Natural killer cell (primary cell): ENCODE results near the gene FER1L5. TPM values are rescaled to one million over a fixed set of nuclear protein-coding genes. Genes with fewer than 3 reads are reported as not detected.

Experiments
- ATAC-seq, 3 donors: fragments of 150-1000 bp in 2 of 3; fragments of 200-7000 bp in 1 of 3; cut with Tn5 transposase; 1 replicate in 1 of 3; 2 replicates in 2 of 3; pipeline ENCODE4 v1.10.0; 2021; ENCODE audit warnings: mild to moderate bottlenecking in 2 of 3, moderate library complexity in 2 of 3
- DNase-seq, 2 donors: peaks; one replicate each; pipeline versions ENCODE4 v3.0.0 to v3.0.0-alpha.2; 2013 to 2021; ENCODE audit warnings: mixed read lengths in 1 of 2
- H3K27ac ChIP-seq: one replicate; pipeline ENCODE4 v1.5.1; 2013; ENCODE audit warnings: mild to moderate bottlenecking, low read length
- H3K27me3 ChIP-seq: one replicate; pipeline ENCODE4 v1.6.1; 2013; ENCODE audit warnings: low read length; ENCODE audit not compliant: control insufficient read depth, insufficient read depth
- H3K36me3 ChIP-seq: one replicate; pipeline ENCODE4 v1.6.1; 2013; ENCODE audit warnings: low read length; ENCODE audit not compliant: control insufficient read depth, insufficient read depth
- H3K4me1 ChIP-seq: one replicate; pipeline ENCODE4 v1.6.1; 2013; ENCODE audit warnings: low read length; ENCODE audit not compliant: control insufficient read depth, insufficient read depth
- H3K4me3 ChIP-seq: one replicate; pipeline ENCODE4 v1.5.1; 2013; ENCODE audit warnings: low read length
- H3K9me3 ChIP-seq: one replicate; pipeline ENCODE4 v1.6.1; 2013; ENCODE audit warnings: low read length; ENCODE audit not compliant: control insufficient read depth, insufficient read depth
- H3K27ac Mint-ChIP-seq, 2 donors: one replicate each; pipeline ENCODE4 v1.8.0; 2022; ENCODE audit warnings: mild to moderate bottlenecking in 2 of 2, mixed read lengths in 2 of 2, moderate library complexity in 1 of 2
- H3K27me3 Mint-ChIP-seq, 2 donors: one replicate each; pipeline ENCODE4 v1.8.0; 2022; ENCODE audit warnings: low read depth in 2 of 2, mixed read lengths in 2 of 2
- H3K36me3 Mint-ChIP-seq: one replicate; pipeline ENCODE4 v1.8.0; 2022; ENCODE audit warnings: mixed read lengths
- H3K4me1 Mint-ChIP-seq, 2 donors: one replicate each; pipeline ENCODE4 v1.8.0; 2022; ENCODE audit warnings: mixed read lengths in 2 of 2
- H3K4me3 Mint-ChIP-seq: one replicate; pipeline ENCODE4 v1.8.0; 2022; ENCODE audit warnings: mild to moderate bottlenecking, moderate library complexity, mixed read lengths
- H3K9me3 Mint-ChIP-seq, 2 donors: one replicate each; pipeline ENCODE4 v1.8.0; 2022; ENCODE audit warnings: mixed read lengths in 2 of 2
- WGBS: methylation state at CpG from one replicate; pipeline ENCODE4 v1.1.7; 2013; ENCODE audit warnings: missing lambda C conversion rate; ENCODE audit not compliant: insufficient coverage; 5-methylcytosine and 5-hydroxymethylcytosine counted together
- intact Hi-C: fragments of 100-400 bp; cut with micrococcal nuclease; formaldehyde crosslinking; loops from one replicate; pipeline ENCODE4 v1.14.2; 2022
- total RNA-seq, 4 donors: library from RNA; stranded (reverse); fragments of 120-200 nt in 1 of 4; gene quantifications; one replicate each; pipeline versions ENCODE4 v1.2.3 to v1.2.4, GENCODE V29; 2013 to 2022
- TF ChIP-seq, protein P1 (sequence below): fragments of 200-600 bp; IDR thresholded peaks from one replicate; pipeline ENCODE4 v1.8.0; 2022; ENCODE audit warnings: antibody characterized with exemption

Gene FER1L5
- total RNA-seq, 3 donors from 2014 or later (not counting 1 experiment from before 2014, with no cell fraction given), result not detected

DNA sequence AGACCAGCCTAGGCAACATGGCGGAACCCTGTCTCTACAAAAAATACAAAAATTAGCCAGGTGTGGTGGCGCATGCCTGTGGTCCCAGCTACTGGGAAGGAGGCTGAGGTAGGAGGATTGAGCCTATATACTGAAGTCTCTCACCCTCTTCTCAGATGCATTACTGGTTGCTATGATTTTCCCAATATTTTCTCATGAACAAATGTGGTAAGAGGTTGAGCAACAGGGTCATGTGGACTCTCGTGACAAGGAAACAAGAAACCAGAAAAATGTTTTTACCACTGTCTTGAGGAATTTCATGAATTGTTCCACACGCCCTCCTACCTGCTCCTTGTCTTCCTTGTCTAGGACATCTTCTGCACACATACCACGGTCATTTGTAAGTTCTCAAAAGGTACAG lies 84.9 kb downstream of the FER1L5 start:
- no peaks in the 10 kb centered on the region for H3K27me3 Mint-ChIP-seq
- Histone ChIP-seq H3K4me3 (no peak overlapping the region), H3K27me3 (no peaks in the 10 kb centered on the region), H3K4me1 (no peaks in the 10 kb centered on the region), H3K36me3 (peaks cover 9% of the 10 kb centered on the region), H3K27ac (no peak overlapping the region), H3K9me3 (no peaks in the 10 kb centered on the region)
- H3K27ac Mint-ChIP-seq, result no peak overlapping the region
- no peaks in the 10 kb centered on the region for H3K9me3 Mint-ChIP-seq
- TF ChIP-seq, protein P1, sequence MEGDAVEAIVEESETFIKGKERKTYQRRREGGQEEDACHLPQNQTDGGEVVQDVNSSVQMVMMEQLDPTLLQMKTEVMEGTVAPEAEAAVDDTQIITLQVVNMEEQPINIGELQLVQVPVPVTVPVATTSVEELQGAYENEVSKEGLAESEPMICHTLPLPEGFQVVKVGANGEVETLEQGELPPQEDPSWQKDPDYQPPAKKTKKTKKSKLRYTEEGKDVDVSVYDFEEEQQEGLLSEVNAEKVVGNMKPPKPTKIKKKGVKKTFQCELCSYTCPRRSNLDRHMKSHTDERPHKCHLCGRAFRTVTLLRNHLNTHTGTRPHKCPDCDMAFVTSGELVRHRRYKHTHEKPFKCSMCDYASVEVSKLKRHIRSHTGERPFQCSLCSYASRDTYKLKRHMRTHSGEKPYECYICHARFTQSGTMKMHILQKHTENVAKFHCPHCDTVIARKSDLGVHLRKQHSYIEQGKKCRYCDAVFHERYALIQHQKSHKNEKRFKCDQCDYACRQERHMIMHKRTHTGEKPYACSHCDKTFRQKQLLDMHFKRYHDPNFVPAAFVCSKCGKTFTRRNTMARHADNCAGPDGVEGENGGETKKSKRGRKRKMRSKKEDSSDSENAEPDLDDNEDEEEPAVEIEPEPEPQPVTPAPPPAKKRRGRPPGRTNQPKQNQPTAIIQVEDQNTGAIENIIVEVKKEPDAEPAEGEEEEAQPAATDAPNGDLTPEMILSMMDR, result no peak
- H3K4me1 Mint-ChIP-seq, result no peaks in the 10 kb centered on the region
- 93% methylated on average over 4 of the region's 5 CpGs for WGBS
- no peak overlapping the region for H3K4me3 Mint-ChIP-seq
- peaks cover 14% of the 10 kb centered on the region for H3K36me3 Mint-ChIP-seq
- intact Hi-C loops, result no loop called here
- ATAC-seq, result no peak
- DNase-seq, result no peak

DNA sequence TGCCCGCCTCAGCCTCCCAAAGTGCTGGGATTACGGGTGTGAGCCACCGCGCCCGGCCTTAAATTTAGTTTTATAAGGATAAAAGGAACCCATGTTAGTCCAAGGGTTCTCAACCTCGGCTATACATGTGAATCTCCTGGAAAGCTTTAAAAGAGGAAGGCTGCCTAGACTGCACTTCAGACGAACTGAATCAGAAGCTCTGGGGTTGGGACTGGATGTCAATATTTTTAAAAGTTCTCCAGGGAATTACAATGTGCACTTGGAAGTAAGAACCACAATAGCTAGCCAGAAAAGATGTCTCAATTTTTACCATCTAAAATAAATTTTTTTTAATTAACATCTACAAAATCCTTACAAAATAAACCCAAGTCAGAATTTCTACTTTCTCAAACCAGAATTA lies 87.2 kb downstream of the FER1L5 start:
- 99% methylated on average over 7 of the region's 7 CpGs for WGBS
- Histone ChIP-seq H3K27me3 (no peaks in the 10 kb centered on the region), H3K4me3 (no peak overlapping the region), H3K9me3 (no peaks in the 10 kb centered on the region), H3K36me3 (peaks cover 24% of the 10 kb centered on the region), H3K27ac (no peak overlapping the region), H3K4me1 (no peaks in the 10 kb centered on the region)
- H3K9me3 Mint-ChIP-seq, result no peaks in the 10 kb centered on the region
- H3K27ac Mint-ChIP-seq, result peak overlapping the region in 1 of 2 donors; percentile 17
- ATAC-seq, result no peak
- no peak for DNase-seq
- no peak overlapping the region for H3K4me3 Mint-ChIP-seq
- no peaks in the 10 kb centered on the region for H3K27me3 Mint-ChIP-seq
- H3K36me3 Mint-ChIP-seq, result peaks cover 21% of the 10 kb centered on the region
- intact Hi-C loops, result no loop called here
- peaks cover 0 to 3% of the 10 kb centered on the region in 2 donors for H3K4me1 Mint-ChIP-seq
- TF ChIP-seq, protein P1, result no peak

GRCh38 chr2:96730212-96730611 lies 87.6 kb downstream of the FER1L5 start:
- H3K4me1 ChIP-seq, result no peaks in the 10 kb centered on the region
- H3K36me3 Mint-ChIP-seq, result peaks cover 21% of the 10 kb centered on the region
- peaks cover 24% of the 10 kb centered on the region for H3K36me3 ChIP-seq
- no peak for ATAC-seq
- DNase-seq, result no peak
- H3K4me1 Mint-ChIP-seq, result peaks cover 0 to 7% of the 10 kb centered on the region in 2 donors
- intact Hi-C loops, result no loop called here
- TF ChIP-seq, protein P1, result no peak
- no peaks in the 10 kb centered on the region for H3K27me3 ChIP-seq
- H3K4me3 ChIP-seq, result no peak overlapping the region
- H3K27ac ChIP-seq, result no peak overlapping the region
- no peaks in the 10 kb centered on the region for H3K27me3 Mint-ChIP-seq
- H3K4me3 Mint-ChIP-seq, result no peak overlapping the region
- WGBS, result 87% methylated on average over 2 of the region's 2 CpGs
- H3K9me3 ChIP-seq, result no peaks in the 10 kb centered on the region
- peak overlapping the region in 1 of 2 donors; percentile 17 for H3K27ac Mint-ChIP-seq
- H3K9me3 Mint-ChIP-seq, result no peaks in the 10 kb centered on the region

- WGBS, result 86% methylated on average over 3 of the region's 3 CpGs
These were observed 91.4 kb downstream of the FER1L5 start for GRCh38 chr2:96733931-96734330.

More at GRCh38 chr2:96733931-96734330, 91.4 kb downstream of the FER1L5 start:
- H3K27ac ChIP-seq, result no peak overlapping the region
- H3K4me1 Mint-ChIP-seq, result peaks cover 1 to 16% of the 10 kb centered on the region in 2 donors
- intact Hi-C loops, result no loop called here
- H3K27me3 ChIP-seq, result no peaks in the 10 kb centered on the region
- H3K36me3 ChIP-seq, result peaks cover 21% of the 10 kb centered on the region
- no peak overlapping the region for H3K4me3 ChIP-seq
- H3K4me3 Mint-ChIP-seq, result no peak overlapping the region
- TF ChIP-seq, protein P1, result no peak
- H3K9me3 ChIP-seq, result no peaks in the 10 kb centered on the region
- H3K27me3 Mint-ChIP-seq, result no peaks in the 10 kb centered on the region
- H3K36me3 Mint-ChIP-seq, result peaks cover 14% of the 10 kb centered on the region
- no peak for ATAC-seq
- H3K27ac Mint-ChIP-seq, result no peak overlapping the region
- peaks cover 3% of the 10 kb centered on the region for H3K4me1 ChIP-seq
- H3K9me3 Mint-ChIP-seq, result no peaks in the 10 kb centered on the region
- DNase-seq, result no peak
